ENCODE data around the gene MEGF9.

GRCh38 chr9:120557205-120557604, 157.1 kb downstream of the MEGF9 start:
- TF ChIP-seq CTCF (IDR thresholded peaks at IDR 0.05; ENCODE audit: insufficient read depth, low read depth, low read length) (no peak), EZH2 (IDR thresholded peaks at IDR 0.05; ENCODE audit: insufficient read depth, low read length) (no peak)

Measured in astrocyte (in vitro differentiated cells and primary cell).